HG03565 (cell line): Measurements from ENCODE around the gene DIAPH2.

Experiments
- ATAC-seq: cut with Tn5 transposase; IDR thresholded peaks from one replicate; pipeline ENCODE4 v1.9.1; 2021; ENCODE audit warnings: mild to moderate bottlenecking, moderate library complexity; ENCODE audit not compliant: unreplicated experiment

The DIAPH2 gene

DNA sequence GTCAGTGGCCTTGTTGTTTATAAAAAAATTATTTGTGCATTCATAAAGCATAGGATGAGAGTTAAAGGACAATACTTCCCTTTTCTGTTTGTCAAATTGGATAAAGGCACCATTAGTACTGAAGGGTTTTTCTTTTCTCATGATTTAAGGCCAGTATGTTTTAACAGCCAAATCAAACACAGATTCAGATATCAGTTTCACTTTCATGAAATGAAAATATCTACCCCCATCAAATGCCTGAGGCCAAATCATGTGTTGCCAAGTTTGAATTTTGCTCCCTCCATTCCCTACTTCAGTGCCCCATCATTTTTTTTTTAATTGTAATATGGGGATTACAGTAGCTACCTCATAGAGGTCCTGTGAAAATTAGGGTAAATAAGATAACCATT, 944.9 kb downstream of the DIAPH2 start:
- no peak for ATAC-seq

DNA sequence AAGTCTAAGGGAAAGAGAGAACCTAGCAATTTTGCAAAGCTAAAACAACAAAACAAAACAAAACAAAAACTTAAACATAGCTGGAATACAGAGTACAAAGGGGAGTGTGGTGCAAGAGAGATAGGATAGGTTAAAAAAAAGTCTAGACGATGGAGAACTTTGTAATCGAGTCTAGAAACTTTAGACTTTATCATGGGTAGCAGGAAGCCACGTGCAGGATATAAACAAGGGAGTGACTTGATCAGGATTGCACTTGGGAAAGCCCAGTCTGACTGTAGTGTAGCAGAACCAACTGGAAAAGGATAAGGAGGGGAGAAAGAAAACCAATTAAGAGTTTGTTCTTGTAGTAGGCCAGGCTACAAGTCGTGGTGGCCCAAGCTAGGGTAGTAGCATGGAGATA, 949.2 kb downstream of the DIAPH2 start:
- no peak for ATAC-seq

DNA sequence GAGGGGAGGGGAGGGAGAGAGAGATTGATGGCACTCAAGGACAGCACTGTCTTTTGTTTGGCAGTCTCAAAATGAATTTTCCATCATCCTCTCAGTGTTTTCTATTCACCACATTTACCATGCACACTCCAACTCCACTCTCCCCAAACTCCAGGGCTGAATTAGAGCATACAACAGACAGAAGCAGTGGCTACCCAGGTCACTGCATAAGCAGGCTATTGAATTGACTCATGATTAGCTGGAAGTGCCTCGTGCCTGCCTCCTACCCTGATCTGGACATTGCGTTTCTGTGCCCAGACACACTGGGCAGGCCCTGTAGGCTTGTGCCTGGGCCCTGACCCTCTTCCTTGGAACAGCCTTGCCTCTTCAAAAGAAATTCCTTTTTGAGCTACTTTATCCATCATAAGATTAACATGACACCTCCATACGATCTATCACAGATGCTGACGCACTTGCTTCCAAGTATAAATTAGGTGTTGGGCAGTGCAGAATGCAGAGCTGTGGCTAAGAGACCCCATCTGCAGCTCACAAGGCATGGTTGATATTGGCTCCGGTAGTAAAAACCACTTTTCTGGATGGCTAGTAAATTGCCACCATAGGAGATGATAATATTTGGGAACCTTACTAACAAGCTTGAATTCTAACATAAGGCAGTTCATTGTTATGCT, 952.0 kb downstream of the DIAPH2 start:
- ATAC-seq = no peak

DNA sequence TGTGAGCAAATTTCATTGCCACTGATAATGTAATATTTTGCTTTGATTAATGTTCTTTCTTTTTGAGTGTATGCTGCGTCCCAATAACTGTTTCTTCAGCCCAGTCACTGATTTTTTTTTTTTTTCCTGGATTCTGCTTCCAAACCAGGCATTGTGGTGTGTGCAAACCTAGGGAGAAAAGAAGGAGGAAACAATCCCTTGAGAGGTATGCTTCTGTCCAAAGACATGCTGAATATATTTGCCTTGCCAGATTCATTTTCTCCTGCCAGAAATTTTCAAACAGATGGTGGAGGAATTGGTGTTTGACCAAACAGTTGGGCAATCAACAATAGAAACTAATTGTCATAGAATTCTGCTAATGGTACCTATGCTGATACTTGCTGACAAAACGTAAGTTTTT, 952.6 kb downstream of the DIAPH2 start:
- no peak for ATAC-seq

DNA sequence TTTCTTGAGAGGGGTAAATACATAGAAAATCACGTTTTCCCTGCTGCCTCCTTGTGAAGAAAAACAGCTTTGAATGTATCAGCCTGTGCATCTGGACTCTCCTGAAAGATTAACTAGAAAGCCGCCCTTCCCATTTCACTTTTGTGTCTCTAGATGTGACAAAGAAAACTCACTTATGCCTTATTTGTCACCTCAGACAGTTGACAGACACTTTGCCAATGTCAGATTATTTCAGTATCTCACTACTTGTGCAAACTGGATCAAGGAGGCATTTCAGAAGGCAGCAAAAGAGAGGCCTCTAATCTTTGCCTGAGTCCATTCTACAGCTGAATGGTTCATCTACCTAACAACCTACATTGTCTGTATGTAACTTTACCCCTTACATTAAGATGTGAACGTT, 954.0 kb downstream of the DIAPH2 start:
- ATAC-seq = no peak

DNA sequence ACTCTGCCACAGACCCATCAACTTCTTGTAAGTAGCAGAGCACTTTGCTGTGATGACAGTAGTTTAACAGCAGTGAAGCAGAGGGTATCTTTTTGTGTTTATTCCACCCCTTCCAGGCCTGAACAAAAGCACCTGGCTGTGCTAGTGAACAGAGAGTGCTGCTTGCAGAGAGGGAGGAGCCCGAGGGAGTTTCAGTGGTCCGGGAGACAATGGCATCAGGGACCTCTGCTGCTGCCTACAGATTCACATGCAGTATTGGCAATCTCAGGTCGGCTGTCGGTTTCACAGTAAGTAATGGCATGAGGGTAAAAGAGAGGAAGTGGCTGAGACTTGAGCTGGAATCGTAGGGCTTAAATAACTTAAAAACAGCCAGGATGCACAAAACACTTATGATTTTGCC, 954.9 kb downstream of the DIAPH2 start:
- ATAC-seq = no peak
